SHP77 (cell line): Measurements from ENCODE around the gene ARFGEF2.

Source experiments
- DNase-seq, 2 experiments: peaks; one replicate each; lab custom pipeline; 2025; lab: John Stamatoyannopoulos, UW

Gene ARFGEF2

DNA sequence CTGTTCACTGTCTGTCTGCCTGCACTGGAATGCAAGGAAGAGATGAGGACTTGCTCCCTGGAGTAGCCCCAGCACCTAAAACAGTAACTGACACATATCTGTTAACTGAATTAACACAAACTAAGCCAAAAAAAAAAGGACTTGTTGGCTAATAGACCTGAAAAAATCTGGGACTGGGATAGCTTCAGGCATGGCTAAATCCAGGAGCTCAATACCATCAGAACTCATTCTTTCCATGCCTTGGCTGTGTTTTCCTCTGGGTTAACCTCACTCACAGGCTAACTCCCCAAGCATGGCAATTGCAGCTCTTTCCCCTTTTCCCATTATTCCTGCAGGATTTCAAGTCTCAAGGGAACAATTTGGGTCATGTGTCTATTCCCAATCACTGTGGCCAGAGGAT lies 21.6 kb upstream of the ARFGEF2 start:
- no peak for DNase-seq

DNA sequence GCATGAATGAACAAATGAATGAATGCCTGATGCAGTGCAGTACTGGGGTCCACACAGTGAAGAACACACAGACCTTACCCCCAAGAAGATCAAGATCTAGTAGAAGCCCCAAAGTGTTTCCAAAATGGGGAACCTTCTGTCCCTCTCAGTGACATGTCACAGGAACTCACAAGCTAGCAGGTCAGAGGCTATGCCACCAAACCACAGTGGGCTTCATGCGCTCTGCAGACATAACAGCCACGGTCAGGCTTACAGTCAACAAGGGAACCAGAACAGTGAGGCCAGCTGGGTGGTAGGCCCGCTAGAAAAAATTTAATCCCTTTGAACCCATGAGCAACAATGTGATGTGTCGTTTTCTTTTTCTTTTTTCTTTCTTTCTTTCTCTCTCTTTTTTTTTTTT lies 20.2 kb upstream of the ARFGEF2 start:
- no peak for DNase-seq

DNA sequence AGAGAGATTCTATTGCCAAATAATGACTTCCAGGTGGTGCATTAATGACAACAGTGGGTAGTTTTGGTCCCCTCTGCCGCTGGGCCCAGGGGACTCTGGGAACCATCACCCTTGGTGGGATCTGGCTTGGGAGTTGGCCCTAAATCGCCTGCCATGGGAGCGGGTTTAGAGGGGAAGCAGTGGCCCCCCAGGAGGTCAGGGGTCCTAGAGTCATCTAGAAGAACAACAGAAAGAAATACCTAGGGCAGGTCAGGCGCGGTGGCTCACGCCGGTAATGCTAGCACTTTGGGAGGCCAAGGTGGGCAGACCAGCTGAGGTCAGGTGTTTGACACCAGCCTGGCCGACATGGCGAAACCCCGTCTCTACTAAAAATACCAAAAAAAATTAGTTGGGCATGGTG lies 17.8 kb upstream of the ARFGEF2 start:
- DNase-seq: no peak

DNA sequence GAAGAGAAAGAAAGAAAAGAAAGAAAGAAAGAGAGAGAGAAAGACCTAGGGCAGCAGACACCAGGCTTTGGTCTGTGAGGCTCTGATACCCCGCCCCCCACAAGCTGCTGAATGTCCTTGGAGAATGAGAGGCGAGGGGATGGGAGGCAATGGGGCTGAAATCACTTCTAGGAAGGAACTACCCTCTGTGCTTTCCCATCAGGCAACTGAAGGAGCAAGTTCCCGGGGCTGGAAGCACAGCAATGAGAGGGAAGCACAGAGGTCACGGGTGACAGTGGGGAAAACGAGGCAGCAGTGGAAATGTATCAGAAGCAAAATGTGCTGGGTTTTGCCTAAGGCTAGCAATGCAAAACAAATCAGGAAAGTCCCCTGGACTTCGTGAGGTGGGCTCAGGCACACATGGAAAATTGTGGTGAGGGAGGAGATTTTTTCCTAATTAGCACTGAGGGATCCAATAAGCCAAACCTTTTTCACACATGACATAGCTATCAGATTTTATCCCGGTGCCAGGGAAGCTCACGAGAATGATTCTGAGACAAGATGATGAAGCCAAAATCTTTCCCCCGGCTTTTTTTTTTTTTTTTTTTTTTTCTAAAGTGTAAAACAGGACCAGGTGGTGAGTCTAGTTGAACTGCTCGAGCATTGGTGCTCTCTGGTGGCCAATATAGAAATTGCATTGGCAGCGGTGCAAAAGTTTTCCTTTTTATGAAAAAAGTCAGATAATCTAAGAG lies 16.8 kb upstream of the ARFGEF2 start:
- peak in 1 of 2 experiments; percentile 27 for DNase-seq

DNA sequence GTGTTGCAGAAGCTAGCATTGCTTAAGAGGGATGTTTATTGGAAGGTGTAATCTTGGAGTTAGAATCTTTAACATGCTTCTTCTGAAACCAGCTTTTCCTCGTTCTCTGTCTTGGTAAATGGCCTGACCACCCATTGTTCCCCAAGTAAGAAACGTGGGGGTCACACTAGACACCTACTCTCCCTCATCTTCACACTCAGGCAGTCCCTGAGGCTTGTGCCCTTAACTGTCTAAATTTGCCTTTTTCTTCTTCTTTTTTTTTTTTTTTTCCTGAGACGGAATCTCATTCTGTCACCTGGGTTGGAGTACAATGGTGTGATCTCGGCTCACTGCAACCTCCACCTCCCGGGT lies 16.2 kb upstream of the ARFGEF2 start:
- no peak for DNase-seq

DNA sequence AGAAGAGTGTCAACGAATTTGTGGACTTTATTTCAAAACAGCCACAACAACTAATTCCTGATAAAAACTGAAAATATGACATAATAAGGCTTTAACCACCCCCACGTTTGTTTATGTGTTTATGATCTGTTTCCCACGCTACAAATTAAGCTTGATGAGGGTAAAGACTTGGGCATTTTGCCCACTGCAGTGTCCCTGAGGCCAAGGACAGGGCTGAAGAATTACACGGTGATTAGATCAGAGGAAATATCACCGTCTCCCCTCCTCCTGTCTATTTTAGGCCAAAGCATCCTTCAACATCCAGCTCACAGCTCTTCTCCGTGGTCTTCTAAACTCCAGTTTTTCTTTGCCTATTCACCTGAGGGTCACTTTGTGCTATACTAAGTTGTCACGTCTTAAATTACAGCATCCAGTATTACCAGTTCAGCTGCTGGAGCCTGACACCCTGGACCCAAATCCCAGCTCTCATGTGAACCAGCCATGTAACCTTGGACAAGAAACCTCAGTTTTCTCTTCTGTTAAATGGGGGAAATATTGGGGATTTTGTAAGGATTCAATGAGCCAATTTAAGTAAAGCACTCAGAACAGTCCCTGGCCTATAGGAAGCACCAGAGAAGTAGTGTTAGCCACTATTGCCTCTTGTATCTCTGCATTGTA lies 15.2 kb upstream of the ARFGEF2 start:
- DNase-seq: no peak

DNA sequence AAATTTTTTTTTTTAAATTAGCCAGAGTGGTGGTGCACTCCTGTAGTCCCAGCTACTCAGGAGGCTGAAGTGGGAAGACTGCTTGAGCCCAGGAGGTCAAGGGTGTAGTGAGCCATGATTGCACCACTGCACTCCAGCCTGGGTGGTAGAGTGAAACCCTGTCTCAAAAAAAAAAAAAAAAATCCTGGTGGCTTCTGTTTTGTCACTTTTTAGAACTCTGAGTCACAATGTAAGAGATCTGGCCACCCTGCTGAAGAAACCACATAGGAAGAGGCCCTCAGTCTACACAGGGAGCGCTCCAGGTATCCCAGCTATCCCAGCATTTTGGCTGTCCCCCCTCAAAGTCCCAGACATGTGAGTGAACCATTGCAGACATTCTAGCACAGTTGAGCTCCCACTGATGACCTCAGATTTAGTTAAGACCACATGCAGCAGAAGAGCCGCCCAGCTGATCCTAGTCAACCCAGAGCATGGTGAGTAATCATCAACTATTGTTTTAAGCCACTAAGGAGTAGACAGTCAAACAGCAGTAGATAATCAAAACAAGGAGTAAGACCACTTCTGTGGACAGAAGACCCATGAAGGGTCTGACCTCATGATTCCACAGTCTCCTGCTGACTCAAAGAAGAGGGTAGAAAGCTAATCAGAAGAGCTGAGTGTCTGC lies 12.7 kb upstream of the ARFGEF2 start:
- DNase-seq: no peak

DNA sequence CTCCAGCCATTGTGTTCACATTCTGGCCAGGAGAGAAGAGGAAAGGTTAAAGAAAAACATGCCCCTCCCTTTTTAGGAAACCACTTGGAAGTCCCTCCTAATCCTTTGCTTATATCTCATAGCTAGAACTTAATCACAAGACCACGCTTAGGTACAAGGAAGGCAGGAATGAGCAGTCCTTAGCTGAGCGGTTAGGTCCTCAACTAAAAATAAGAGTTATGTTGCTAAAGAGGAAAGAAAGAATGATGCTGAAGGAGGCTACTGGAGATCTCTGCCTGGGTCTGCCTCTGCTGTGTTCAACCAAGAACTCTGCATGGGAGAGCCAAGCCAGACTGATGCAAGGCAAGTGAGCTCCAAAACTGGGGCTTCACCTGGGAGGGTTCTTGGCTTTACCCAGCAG lies 11.6 kb upstream of the ARFGEF2 start:
- DNase-seq: no peak

DNA sequence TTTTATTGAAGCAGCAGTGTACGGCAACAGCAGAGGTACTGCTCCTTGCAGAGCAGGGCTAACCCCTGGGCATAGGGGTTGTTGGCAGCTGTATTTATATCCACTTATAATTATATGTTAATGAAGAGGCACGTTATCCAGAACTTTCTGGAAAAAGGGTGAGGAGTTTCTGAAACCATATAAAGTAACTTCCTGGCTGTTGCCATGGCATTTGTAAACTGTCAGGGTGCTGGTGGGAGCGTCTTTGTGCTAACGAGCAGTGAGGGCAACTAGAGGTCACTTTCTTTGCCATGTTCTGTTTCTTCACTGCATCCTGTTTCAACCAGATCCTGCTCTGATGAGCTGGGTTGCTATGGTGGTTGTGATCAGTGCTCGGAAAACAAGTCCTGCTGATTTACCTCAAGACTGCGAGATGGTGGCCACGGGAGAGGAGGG lies 11.1 kb upstream of the ARFGEF2 start:
- no peak for DNase-seq

DNA sequence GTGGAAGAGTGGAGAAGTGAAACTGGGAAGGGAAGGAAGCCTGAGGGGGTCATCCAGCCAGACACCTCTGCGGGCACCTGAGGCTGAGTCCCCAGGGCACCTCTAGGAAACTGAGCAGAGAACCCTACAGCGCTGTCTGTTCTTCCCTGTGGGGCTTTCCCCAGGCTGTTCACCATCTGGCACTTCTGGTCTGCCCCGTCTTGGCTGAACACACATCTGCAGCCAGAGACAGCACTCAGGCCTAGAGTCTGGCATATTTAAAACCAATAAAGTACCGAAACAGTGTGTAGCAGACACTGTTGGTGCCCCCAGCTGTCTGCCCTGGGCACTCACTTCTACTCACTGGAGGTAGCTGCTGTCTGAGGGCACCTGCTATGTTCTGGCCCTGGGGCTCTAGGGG lies 9.4 kb upstream of the ARFGEF2 start:
- DNase-seq: no peak

DNA sequence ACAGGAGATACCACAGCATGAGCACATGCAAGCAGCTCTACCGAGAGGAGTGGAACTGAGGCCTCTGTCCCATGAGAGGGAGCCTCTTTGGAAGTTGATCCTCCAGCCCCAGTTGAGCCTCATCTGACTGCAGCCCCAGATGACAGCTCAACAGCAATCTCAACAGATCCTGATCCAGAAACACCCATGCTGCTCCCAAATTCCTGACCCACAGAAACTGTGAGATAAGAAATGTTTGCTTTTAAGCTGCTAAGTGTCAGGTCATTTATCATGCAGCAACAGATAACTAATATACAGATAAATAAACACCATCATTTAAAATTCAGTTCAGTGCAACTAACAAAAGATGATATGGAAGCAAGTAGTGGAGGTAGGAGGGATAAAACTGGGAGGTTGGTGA lies 4.8 kb upstream of the ARFGEF2 start:
- DNase-seq: no peak

DNA sequence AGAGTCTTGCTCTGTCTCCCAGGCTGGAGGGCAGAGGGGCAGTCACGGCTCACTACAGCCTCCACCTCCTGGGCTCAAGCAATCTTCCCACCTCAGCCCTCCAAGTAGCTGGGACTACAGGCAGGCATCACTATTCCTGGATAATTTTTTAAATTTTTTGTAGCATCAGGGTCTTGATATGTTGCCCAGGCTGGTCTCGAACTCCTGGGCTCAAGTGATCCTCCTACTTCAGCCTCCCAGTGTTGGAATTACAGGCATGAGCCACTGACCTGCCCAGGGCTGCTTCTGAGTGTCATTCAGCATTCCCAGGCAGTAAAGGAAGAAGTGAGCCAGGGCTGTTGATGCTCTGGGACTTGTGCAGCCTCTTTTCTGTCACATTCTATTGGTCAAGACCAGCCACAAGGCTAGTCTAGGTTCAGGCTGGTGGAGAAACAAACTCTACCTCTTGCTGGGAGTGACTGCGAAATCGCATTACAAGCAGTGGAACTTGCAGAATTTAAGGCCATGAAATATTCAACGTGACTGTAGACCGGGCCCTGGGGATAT lies 2.1 kb upstream of the ARFGEF2 start:
- no peak for DNase-seq

DNA sequence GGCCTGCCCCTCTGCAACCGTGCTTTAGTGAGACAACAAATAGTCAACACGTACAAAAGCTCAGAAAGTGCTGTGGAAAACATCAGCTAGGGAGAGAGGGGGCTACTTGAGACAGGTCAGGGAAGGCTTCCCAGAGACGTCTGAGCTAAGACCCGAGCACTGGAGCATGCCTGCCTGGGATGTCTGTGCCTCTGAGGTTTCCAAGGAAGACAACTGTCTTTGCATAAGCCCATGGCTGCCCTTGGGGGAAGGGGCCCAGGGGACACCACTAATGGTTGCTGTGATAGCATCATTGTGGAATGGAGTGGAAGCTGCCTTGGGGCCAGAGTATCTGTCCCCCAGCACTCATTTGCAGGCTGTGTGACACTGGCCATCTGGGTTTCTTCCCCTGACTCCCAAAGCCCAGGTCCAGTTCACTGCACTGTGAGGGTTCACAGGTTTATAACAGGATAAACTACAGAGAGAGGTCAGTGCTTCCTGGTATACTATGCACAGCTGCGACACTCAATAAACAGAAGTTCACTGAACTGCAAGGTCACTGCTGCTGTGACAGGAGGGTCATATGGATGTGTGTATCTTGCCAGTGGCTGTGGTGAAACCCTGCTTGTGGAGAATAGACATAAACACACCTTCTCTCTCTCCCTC lies 1.5 kb upstream of the ARFGEF2 start:
- DNase-seq: no peak

DNA sequence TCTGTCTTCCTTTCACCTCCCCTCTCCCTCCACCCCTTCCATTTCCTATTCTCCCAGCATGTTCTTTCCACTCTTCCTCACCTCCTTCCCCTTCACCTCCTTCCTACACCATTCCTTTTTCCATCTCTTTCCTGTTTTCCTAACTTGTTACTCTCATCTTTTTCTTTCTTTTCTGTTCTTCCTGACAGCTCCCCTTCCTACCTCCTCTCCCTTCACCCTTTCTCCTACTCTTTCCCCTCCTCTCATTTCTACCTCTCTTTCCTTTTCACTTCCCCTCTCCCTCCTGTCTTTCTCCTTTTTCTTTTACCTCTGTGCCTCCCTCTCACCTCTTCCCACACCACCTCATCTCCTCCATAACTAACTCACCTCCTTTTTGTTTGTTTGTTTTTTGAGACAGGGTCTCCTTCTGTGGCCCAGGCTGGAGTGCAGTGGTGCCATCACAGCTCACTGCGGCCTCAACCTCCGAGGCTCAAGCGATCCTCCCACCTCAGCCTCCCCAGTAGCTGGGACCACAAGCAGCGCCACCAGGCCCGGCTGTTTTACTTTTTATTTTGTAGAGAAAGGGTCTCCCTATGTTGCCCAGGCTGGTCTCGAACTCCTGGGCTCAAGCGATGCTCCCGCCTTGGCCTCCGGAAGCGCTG lies 864 bp upstream of the ARFGEF2 start:
- DNase-seq: no peak

DNA sequence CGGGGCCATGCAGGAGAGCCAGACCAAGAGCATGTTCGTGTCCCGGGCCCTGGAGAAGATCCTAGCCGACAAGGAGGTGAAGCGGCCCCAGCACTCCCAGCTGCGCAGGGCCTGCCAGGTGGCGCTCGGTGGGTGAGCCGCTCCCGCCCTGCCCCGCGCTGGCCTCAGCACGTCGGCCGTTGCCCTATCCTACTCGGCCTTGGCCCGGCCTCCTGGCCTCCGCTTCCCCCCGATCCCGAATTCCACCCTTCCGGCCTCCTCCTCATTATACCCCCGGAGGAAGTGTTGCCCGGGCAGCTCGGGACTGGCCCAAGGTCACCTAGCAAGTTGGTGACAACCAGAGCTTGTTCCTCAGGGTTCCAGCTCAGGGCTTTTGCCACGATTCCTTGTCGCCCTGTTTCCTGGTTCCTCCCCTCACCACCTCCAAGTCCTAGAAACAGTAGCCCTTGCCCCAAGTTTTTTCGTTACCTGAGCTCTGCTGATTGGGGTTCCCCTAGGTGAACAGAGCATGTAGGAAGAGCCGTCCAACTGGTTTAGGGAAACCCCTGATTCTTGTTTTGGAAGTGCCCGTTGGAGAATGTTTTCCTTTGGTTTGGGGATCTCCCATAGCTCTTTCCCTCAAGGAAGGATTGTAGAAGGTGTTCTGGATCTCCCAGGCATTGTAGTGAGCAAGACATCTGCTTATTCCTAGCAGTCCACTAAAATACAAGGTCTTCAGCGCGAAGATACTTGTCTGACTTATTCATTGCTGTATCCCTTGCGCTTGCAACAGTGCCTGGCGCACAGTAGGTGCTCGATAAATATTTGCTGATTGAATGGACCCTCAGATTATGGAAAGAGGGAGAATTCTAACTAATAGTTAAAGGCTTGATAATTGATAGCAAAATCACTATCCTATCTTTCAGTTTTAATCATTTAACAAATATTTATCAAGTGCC lies 641 bp downstream of the ARFGEF2 start:
- peak in 1 of 2 experiments; percentile 61 for DNase-seq

DNA sequence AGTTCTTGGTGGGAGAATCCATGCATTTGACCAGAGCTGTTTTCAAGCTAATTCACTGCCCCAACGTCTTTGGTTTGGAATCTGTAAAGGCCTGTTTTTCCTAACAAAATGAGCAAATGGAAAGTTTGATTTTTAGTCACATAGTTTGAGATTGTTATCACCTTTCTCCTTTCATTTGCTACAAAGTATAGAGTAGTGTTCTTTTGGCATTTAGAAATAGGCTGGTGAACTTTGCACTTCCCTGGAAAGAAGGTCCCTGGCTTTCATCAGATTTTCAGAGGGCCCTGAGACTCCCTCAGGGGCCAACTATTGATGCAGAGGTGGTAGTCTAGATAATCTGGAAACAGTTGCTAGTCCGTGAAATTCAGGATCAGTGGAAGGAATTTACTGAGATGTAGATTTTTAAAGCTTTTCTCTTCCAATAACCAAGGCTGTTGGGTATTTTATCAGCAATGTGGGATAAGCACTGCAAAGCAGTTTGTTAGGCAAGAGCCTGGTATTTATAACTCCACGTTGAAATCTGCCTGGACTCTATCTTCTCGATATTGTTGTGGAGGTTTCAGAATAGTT lies 1.7 kb downstream of the ARFGEF2 start:
- no peak for DNase-seq

DNA sequence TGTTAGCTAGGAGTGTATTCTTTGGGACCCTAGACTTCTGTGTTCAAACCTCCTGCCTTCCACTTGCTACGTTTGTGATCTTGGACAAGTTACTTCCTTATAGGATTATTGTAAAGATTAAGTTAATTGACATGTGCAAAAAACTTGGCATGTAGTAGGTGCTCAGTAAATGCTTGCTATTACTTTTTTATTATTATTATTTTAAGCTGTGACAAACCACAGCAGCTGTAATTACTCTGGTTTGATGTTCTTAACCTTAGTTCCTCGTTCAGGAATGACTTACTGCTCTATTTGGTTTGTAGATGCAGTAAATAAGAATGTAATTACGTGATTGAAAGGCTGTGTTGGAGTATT lies 3.2 kb downstream of the ARFGEF2 start:
- DNase-seq: no peak

DNA sequence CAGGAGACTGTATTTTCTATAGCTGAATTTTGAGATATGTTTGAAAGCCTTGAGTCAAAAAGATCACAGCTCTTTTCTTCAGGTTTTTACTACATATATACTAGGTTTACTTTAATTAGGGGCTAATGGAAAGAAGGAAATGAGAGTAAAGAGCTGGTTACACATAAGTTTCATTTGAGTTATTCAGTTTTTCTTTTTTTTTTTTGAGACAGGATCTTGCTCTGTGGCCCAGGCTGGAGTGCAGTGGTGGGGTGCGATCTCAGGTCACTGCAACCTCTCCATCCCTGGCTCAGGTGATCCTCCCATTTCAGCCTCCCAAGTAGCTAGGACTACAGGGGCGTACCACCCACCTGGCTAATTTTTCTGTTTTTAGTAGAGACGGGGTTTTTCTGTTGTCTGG lies 4.8 kb downstream of the ARFGEF2 start:
- no peak for DNase-seq

DNA sequence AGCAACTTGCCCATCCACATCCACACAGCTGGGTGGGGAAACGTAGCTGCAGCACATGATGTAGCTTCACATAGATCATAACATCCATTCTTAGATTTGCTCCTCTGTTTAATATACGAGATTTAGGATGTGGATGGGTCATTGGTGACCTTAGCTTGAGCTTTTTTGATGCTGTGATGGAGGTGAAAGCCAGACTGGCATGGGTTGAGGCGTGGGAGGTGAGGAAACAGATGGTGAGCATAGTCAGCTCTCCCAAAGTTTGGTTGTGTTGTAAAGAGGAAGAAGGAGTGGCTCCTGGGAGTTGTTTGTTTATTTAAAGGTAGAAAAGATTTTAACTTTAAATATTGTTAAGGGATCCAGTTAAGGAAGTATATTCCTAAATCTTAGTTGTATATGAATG lies 5.3 kb downstream of the ARFGEF2 start:
- DNase-seq: no peak

DNA sequence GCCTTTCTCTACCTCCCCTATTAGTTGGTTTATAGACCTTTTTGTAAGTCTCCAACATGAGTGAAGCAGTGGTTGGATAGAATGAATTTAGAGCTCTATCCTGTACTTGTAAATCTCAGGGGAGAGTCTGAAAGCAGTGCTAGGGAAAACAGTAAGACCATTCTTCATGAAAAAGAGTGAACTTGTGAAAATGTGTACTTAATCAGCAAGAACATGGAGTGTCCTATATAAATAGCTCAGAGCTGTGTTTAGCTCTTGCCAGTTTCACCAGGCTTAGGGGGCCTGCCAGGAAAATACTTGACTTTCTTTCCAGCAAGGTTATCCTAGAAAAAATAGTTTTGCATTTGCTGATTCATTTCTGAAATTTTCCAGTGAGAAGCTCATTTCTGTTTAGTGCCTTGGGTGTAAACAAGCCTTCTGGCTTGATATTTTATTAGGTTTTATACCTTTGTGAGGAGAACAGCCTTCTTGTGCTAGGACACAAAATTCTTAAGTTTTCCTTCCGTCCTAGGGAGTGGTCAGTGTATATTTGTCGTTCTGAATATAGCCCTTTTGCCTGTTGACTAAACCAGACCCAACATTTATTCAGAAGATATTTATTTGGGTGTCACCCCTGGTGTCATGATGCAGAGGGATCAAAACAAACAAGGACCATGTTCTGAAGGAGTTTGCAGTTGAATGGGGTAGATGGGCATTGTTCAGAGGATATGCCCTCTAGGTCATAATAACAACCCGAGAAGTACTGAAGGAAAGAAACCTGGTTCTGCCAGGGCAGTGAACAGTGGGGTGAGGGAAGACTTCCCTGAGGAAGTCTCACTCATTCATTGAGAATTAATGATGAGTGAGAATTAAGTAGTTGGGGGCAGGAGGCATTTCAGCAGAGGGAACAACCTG lies 7.6 kb downstream of the ARFGEF2 start:
- DNase-seq: no peak
